Naive thymus-derived CD8-positive, alpha-beta T cell (primary cell): ENCODE measurements around the gene HAAO. TPM values are rescaled to one million over a fixed set of nuclear protein-coding genes. Genes with fewer than 3 reads are reported as not detected.

Experiments
- ATAC-seq, 2 donors: fragments of 150-1000 bp; cut with Tn5 transposase in 1 of 2; sonication (Bioruptor Pico), chemical (Tn5 transposase) in 1 of 2; 1 replicate in 1 of 2; 2 replicates in 1 of 2; pipeline ENCODE4 v1.10.0; 2021; ENCODE audit warnings: mild to moderate bottlenecking in 2 of 2, moderate library complexity in 2 of 2
- POLR2A ChIA-PET: fragments of 350-600 bp; sonication (Branson Sonifier 250); formaldehyde crosslinking; loops from one replicate; lab custom pipeline; 2021; ENCODE audit warnings: antibody characterized with exemption; lab: Charles Lee
- DNase-seq, 10 donors: peaks; one replicate each; pipeline versions ENCODE4 v3.0.0 to v3.0.0-alpha.2; 2020 to 2022
- H3K27ac Mint-ChIP-seq, 10 donors: one replicate each; pipeline ENCODE4 v1.8.0; 2020 to 2022; ENCODE audit warnings: mild to moderate bottlenecking in 10 of 10, mixed read lengths in 10 of 10, moderate library complexity in 4 of 10, inconsistent platforms in 1 of 10
- H3K27me3 Mint-ChIP-seq, 5 donors: one replicate each; pipeline ENCODE4 v1.8.0; 2021 to 2022; ENCODE audit warnings: mixed read lengths in 5 of 5
- H3K36me3 Mint-ChIP-seq, 3 donors: one replicate each; pipeline ENCODE4 v1.8.0; 2020 to 2022; ENCODE audit warnings: mixed read lengths in 3 of 3, mild to moderate bottlenecking in 2 of 3, inconsistent platforms in 1 of 3
- H3K4me1 Mint-ChIP-seq, 4 donors: one replicate each; pipeline ENCODE4 v1.8.0; 2021 to 2022; ENCODE audit warnings: mixed read lengths in 4 of 4
- H3K4me3 Mint-ChIP-seq, 10 donors: one replicate each; pipeline ENCODE4 v1.8.0; 2020 to 2022; ENCODE audit warnings: mild to moderate bottlenecking in 10 of 10, mixed read lengths in 10 of 10, moderate library complexity in 6 of 10, inconsistent platforms in 1 of 10
- H3K9me3 Mint-ChIP-seq, 9 donors: one replicate each; pipeline ENCODE4 v1.8.0; 2020 to 2022; ENCODE audit warnings: mixed read lengths in 9 of 9, mild to moderate bottlenecking in 3 of 9, inconsistent platforms in 1 of 9, moderate library complexity in 1 of 9
- polyA plus RNA-seq, 3 donors: library from polyadenylated mRNA; unstranded; fragments of 300-500 nt; fragmentation: Illumina TruSeq; gene quantifications; one replicate each; pipeline ENCODE4 v1.2.3, GENCODE V29; 2021
- total RNA-seq, 8 experiments: library from RNA in 2 of 8; stranded (reverse) in 2 of 8; gene quantifications; one replicate each; pipeline ENCODE4 v1.2.3 and lab custom pipeline; 2021 to 2026

The HAAO gene
- total and polyA plus RNA-seq, 5 experiments from 2014 or later: 0.25 to 0.80 (median 0.47) TPM

- Mint-ChIP-seq H3K27me3 (no peaks in the 10 kb centered on the region), H3K27ac (no peak overlapping the region), H3K9me3 (no peaks in the 10 kb centered on the region), H3K4me3 (no peak overlapping the region), H3K36me3 (no peaks in the 10 kb centered on the region), H3K4me1 (peaks cover 14 to 27% (median 18%) of the 10 kb centered on the region in 4 donors)
- POLR2A ChIA-PET: interaction anchor here (2.7 kb wide), 1 partner anchor 11 kb away, joined by 41 read pairs; no protein-coding TSS in a partner anchor
- ATAC-seq: no peak
- DNase-seq: no peak
These were observed 7.5 kb upstream of the HAAO start for GRCh38 chr2:42799881-42800280.

GRCh38 chr2:42797281-42797680, 4.9 kb upstream of the HAAO start:
- no peak overlapping the region for H3K27ac Mint-ChIP-seq
- peaks cover 0 to 6% (median 0%) of the 10 kb centered on the region in 5 donors for H3K27me3 Mint-ChIP-seq
- H3K9me3 Mint-ChIP-seq: no peaks in the 10 kb centered on the region
- DNase-seq (no peak), ATAC-seq (no peak)
- no peak overlapping the region for H3K4me3 Mint-ChIP-seq
- POLR2A ChIA-PET: interaction anchor here (1.8 kb wide), 1 partner anchor 13 kb away, joined by 8 read pairs; no protein-coding TSS in a partner anchor
- peaks cover 26 to 41% (median 32%) of the 10 kb centered on the region in 4 donors for H3K4me1 Mint-ChIP-seq
- no peaks in the 10 kb centered on the region for H3K36me3 Mint-ChIP-seq

GRCh38 chr2:42796427-42797248, 4.3 kb upstream of the HAAO start:
- Mint-ChIP-seq H3K4me1 (peaks cover 31 to 44% (median 37%) of the 10 kb centered on the region in 4 donors), H3K27me3 (peaks cover 0 to 11% (median 5%) of the 10 kb centered on the region in 5 donors), H3K9me3 (no peaks in the 10 kb centered on the region), H3K36me3 (no peaks in the 10 kb centered on the region), H3K4me3 (peak overlapping the region in 1 of 10 donors; percentile 70), H3K27ac (peak overlapping the region in 2 of 10 donors; percentile 3 to 11)
- ATAC-seq: no peak
- no peak for DNase-seq
- POLR2A ChIA-PET: interaction anchor here (0.6 to 1.8 kb wide), 2 partner anchors 14 to 19 kb away, joined by 6 to 8 read pairs; no protein-coding TSS in a partner anchor

GRCh38 chr2:42795841-42796301, 3.5 kb upstream of the HAAO start:
- ATAC-seq (no peak), DNase-seq (no peak)
- POLR2A ChIA-PET: interaction anchor here (0.5 to 1.8 kb wide), 3 partner anchors 14 to 1358 kb away, joined by 3 to 8 read pairs (median 6); no protein-coding TSS in a partner anchor
- peaks cover 6 to 19% (median 13%) of the 10 kb centered on the region in 5 donors for H3K27me3 Mint-ChIP-seq
- peak overlapping the region in 1 of 10 donors; percentile 1 for H3K4me3 Mint-ChIP-seq
- peak overlapping the region in 4 of 10 donors; percentile 7 to 53 (median 29) for H3K27ac Mint-ChIP-seq
- H3K4me1 Mint-ChIP-seq: peaks cover 28 to 43% (median 37%) of the 10 kb centered on the region in 4 donors
- H3K9me3 Mint-ChIP-seq: peaks cover 0 to 2% (median 0%) of the 10 kb centered on the region in 9 donors
- H3K36me3 Mint-ChIP-seq: peaks cover 0 to 3% (median 0%) of the 10 kb centered on the region in 3 donors

- POLR2A ChIA-PET: interaction anchor here (1.8 kb wide), 1 partner anchor 15 kb away, joined by 8 read pairs; no protein-coding TSS in a partner anchor
- H3K4me1 Mint-ChIP-seq: peaks cover 24 to 39% (median 31%) of the 10 kb centered on the region in 4 donors
- H3K36me3 Mint-ChIP-seq: peaks cover 0 to 3% (median under 1%) of the 10 kb centered on the region in 3 donors
- H3K9me3 Mint-ChIP-seq: peaks cover 0 to 2% (median 0%) of the 10 kb centered on the region in 9 donors
- ATAC-seq: no peak
- H3K27me3 Mint-ChIP-seq: peaks cover 8 to 24% (median 17%) of the 10 kb centered on the region in 5 donors
- no peak for DNase-seq
- peak overlapping the region in 1 of 10 donors; percentile 7 for H3K27ac Mint-ChIP-seq
- no peak overlapping the region for H3K4me3 Mint-ChIP-seq
These were observed 2.9 kb upstream of the HAAO start for GRCh38 chr2:42795275-42795674.

GRCh38 chr2:42794271-42795046, 2.1 kb upstream of the HAAO start:
- peak overlapping the region in 3 of 10 donors; percentile 13 to 43 (median 43) for H3K27ac Mint-ChIP-seq
- no peak for ATAC-seq
- peaks cover 13 to 30% (median 22%) of the 10 kb centered on the region in 5 donors for H3K27me3 Mint-ChIP-seq
- H3K4me1 Mint-ChIP-seq: peaks cover 23 to 37% (median 30%) of the 10 kb centered on the region in 4 donors
- peaks cover 0 to 3% (median 3%) of the 10 kb centered on the region in 3 donors for H3K36me3 Mint-ChIP-seq
- peak overlapping the region in 7 of 10 donors; percentile 15 to 86 (median 66) for H3K4me3 Mint-ChIP-seq
- POLR2A ChIA-PET: interaction anchor here (1.1 to 4.1 kb wide), 2 partner anchors 9 to 16 kb away, joined by 3 to 29 read pairs; no protein-coding TSS in a partner anchor
- H3K9me3 Mint-ChIP-seq: peaks cover 0 to 2% (median 0%) of the 10 kb centered on the region in 9 donors
- no peak for DNase-seq

- ATAC-seq (peak; percentile 14 to 21), DNase-seq (no peak)
- peaks cover 13 to 33% (median 23%) of the 10 kb centered on the region in 5 donors for H3K27me3 Mint-ChIP-seq
- peaks cover 0 to 2% (median 0%) of the 10 kb centered on the region in 9 donors for H3K9me3 Mint-ChIP-seq
- H3K4me3 Mint-ChIP-seq: peak overlapping the region; percentile 61 to 88 (median 82)
- POLR2A ChIA-PET: interaction anchor here (1.1 to 4.1 kb wide), 3 partner anchors 10 to 17 kb away, joined by 3 to 29 read pairs (median 6); no protein-coding TSS in a partner anchor
- peak overlapping the region in 7 of 10 donors; percentile 31 to 84 (median 66) for H3K27ac Mint-ChIP-seq
- peaks cover 24 to 37% (median 30%) of the 10 kb centered on the region in 4 donors for H3K4me1 Mint-ChIP-seq
- peaks cover 0 to 3% (median 3%) of the 10 kb centered on the region in 3 donors for H3K36me3 Mint-ChIP-seq
These were observed 1.2 kb upstream of the HAAO start for GRCh38 chr2:42793334-42794270.

GRCh38 chr2:42792087-42792582, 248 bp downstream of the HAAO start:
- Mint-ChIP-seq H3K4me1 (peaks cover 26 to 37% (median 31%) of the 10 kb centered on the region in 4 donors), H3K36me3 (peaks cover 0 to 8% (median 3%) of the 10 kb centered on the region in 3 donors), H3K27ac (peak overlapping the region in 7 of 10 donors; percentile 41 to 83 (median 58)), H3K4me3 (peak overlapping the region; percentile 66 to 91 (median 84)), H3K9me3 (peaks cover 0 to 2% (median 0%) of the 10 kb centered on the region in 9 donors), H3K27me3 (peaks cover 13 to 45% (median 23%) of the 10 kb centered on the region in 5 donors)
- DNase-seq (no peak), ATAC-seq (peak; percentile 48 to 61)
- POLR2A ChIA-PET: interaction anchor here (0.6 to 4.1 kb wide), 4 partner anchors 13 to 40 kb away, joined by 3 to 29 read pairs (median 5); no protein-coding TSS in a partner anchor

- Mint-ChIP-seq H3K4me1 (peaks cover 27 to 37% (median 32%) of the 10 kb centered on the region in 4 donors), H3K9me3 (peaks cover 0 to 2% (median 0%) of the 10 kb centered on the region in 9 donors), H3K27ac (peak overlapping the region in 7 of 10 donors; percentile 41 to 75 (median 68)), H3K36me3 (peaks cover 0 to 8% (median 3%) of the 10 kb centered on the region in 3 donors), H3K4me3 (peak overlapping the region; percentile 66 to 91 (median 84)), H3K27me3 (peaks cover 13 to 49% (median 23%) of the 10 kb centered on the region in 5 donors)
- ATAC-seq: no peak
- POLR2A ChIA-PET: interaction anchor here (0.7 to 4.1 kb wide), 3 partner anchors 14 to 39 kb away, joined by 3 to 29 read pairs (median 6); no protein-coding TSS in a partner anchor
- DNase-seq: no peak
These were observed 777 bp downstream of the HAAO start for GRCh38 chr2:42791606-42792005.

- Mint-ChIP-seq H3K27ac (peak overlapping the region in 3 of 10 donors; percentile 44 to 53 (median 49)), H3K9me3 (peaks cover 0 to 2% (median 0%) of the 10 kb centered on the region in 9 donors), H3K36me3 (peaks cover 0 to 8% (median 3%) of the 10 kb centered on the region in 3 donors), H3K4me3 (peak overlapping the region in 1 of 10 donors; percentile 22), H3K4me1 (peaks cover 25 to 29% (median 28%) of the 10 kb centered on the region in 4 donors), H3K27me3 (peaks cover 13 to 53% (median 23%) of the 10 kb centered on the region in 5 donors)
- no peak for DNase-seq
- ATAC-seq: no peak
- POLR2A ChIA-PET: interaction anchor here (0.5 to 0.6 kb wide), 2 partner anchors 13 to 21 kb away, joined by 3 to 4 read pairs; no protein-coding TSS in a partner anchor
These were observed 2.6 kb downstream of the HAAO start for GRCh38 chr2:42789751-42790150.
